ENCODE data around the gene OGT.
"Not testable (repeated sequence)": the region's sequence is repeated elsewhere in the genome, so short reads cannot be mapped to it uniquely, and the experiment has no call there.

OGT gene

DNA sequence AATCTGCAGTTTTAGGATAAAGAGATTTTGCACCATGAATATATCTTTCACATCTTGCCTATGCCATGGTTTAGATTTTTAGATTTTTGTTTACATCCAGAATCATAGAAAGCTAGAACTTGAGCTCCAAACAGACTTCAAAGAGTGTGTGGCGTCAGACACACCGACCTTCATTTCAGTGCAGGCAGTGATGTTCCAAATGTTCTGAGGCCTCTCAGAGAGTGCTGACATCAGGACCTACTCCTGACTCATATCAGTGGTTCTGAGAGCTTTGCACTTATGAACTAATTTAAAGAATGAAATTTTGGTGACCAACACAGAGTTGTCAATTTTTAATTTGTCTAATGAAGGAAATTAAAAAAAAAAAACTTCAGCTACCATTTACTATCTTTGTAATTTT is 67.1 kb downstream of the OGT start:
- DNase-seq, result no peak

DNA sequence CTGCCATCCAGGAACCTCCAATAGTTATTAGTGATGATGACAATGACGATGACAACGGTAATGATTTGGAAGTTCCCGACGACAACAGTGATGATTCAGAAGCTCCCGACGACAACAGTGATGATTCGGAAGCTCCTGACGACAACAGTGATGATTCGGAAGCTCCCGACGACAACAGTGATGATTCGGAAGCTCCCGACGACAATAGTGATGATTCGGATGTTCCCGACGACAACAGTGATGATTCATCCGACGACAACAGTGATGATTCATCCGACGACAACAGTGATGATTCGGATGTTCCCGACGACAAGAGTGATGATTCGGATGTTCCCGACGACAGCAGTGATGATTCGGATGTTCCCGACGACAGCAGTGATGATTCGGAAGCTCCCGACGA is 70.7 kb downstream of the OGT start:
- no peak for DNase-seq

DNA sequence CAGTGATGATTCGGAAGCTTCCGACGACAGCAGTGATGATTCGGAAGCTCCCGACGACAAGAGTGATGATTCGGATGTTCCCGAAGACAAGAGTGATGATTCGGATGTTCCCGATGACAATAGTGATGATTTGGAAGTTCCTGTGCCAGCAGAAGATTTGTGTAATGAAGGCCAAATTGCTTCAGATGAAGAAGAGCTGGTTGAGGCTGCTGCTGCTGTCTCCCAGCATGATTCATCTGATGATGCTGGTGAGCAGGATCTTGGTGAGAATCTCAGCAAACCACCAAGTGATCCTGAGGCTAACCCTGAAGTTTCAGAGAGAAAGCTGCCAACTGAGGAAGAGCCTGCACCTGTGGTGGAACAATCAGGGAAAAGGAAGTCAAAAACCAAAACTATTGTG is 71.2 kb downstream of the OGT start:
- DNase-seq, result no peak

DNA sequence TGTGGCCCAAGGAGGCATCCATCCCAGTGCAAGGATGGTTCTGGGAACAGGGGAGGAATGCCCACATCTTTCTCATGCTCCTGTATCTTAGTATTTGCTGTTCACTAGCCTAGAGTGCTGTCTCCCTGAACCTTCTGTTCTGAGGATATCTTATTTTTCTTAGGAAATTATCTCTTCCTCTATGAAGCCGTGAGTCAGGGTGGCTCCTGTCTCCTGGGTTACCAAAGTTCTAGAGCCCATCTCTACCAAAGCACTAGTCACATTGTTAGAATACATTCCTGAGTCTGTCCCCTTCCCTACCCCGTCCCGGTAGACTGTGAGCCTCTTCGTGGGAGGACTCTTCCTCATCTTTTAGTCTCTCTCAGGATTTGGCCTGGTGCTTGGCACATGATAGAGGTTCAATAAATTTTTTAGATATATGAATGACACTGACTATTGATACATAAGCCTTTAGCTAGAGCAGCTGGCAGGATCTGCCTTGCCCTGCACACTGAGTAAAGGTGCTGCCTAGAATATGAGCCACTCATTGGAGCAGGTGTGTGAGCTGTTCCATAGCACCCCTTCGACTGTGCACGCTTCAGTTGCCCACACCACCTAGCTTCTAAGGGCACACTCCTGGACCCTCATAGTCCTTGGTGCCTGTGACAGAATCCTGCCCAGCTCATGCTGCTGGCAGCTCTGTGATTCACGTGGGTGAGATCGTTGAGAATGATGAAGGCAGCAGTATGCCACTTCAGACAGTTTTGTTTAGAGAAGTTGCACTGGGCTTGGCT is 72.1 kb downstream of the OGT start:
- no peak for DNase-seq

DNA sequence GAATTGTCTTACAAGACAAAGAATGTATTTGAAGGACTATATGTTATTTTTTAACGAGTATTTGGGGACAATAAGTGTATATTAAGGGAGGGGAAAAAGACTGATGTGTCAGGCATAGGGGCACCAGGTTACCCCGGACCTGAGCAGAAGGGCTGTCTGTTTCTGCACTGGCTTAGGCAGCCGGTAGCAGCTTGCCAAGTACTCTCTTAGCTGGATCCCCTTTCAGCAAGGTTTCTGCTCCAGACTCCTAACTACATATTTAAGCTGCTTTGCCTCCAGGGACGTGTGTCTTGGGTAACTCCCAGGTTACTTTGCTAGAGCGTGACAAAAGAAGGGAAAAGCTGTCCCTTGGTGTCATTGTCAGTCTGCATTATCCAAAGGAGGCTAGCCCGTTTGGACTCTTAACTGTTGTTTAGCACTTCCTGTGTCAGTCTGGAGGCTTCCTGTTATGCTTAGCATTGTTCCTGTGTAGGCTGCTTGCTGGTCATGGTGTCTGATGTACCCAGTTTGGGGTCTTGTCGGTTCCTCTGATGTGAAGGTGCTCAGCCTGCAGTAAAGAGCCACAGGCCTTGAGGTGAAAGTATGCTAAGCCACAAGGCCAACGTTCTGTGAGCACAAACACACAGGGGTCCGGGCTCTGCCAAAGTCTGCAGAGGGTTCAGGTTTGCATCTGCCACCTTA is 73.8 kb downstream of the OGT start:
- DNase-seq, result peak; percentile 19

DNA sequence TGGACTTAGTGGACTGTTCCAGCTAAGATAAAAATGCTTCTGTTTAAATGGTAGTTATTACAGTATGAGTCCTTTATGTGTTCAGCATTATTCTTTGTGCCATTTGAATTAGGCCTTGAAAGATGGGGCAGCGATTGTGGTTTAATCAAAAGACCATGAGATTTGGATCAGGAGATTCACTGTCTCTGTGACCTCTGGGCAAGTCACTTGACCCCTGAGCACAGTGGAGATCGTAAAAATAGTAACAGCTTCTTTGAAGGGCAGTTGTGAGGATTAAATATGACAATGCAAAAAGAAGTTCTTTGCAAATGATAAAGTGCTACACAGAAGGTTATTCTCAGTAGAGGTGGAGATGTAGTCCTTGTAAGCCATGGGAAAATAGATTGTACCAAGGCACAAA is 74.6 kb downstream of the OGT start:
- DNase-seq, result no peak

DNA sequence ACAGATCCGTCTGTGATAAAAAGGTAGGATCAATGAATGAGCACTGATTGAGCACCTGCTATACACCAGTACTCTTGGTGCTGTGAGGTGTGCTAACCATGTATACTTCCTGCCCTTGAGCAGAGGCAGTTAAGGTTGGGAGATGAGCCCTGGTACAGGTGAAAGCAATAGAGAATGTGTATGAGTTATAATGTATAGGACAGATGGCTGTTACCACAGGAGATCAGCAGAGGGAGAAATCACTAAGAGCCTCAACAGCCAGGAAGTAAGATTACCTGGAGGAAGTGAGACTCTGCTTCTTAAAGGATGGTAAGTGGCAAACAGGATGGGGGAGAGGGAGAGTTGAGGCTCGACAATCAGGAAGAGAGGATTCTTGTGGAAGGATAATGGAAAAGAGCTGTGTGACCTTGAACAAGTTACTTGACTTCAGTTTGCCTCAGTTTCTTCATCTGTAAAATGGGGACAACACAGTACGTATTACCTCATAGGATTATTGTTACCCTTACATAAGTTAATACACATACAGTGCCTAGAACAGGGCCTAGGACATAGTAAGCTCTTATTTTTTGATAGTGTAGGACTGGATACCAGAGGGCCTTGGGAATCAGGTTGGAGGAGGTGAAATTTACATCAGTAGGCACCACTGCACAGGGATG is 76.3 kb downstream of the OGT start:
- no peak for DNase-seq

DNA sequence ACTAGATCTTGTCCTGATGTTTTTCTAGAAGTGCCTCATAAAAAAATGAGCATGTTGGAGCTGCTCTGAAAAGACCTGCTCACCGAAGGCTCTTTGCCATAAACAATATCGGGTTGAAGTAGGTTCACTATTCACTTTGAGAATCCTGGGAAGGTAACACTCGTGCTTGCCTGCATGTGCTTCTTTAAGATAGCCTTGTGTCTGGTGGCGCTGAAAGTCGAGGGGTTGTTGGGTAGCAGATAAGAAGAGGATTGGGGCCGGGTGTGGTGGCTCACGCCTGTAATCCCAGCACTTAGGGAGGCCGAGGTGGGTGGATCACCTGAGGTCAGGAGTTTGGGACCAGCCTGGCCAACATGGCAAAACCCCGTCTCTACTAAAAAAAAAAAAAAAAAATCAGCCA is 78.8 kb downstream of the OGT start:
- not testable (repeated sequence) for DNase-seq

DNA sequence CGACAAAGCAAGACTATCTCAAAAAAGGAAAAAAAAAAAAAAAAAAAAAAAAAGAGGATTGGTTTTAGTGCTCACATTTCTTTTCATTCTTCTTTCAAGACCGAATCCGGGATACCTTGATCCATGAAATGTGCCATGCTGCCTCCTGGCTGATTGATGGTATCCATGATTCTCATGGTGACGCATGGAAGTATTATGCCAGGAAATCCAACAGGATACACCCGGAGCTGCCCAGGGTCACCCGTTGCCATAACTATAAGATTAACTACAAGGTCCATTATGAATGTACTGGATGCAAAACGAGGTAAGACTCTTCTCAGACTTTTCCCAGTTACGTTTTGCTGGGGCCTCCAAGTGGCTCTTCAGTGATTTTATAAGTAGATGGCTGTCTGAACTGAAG is 79.4 kb downstream of the OGT start:
- DNase-seq, result no peak

DNA sequence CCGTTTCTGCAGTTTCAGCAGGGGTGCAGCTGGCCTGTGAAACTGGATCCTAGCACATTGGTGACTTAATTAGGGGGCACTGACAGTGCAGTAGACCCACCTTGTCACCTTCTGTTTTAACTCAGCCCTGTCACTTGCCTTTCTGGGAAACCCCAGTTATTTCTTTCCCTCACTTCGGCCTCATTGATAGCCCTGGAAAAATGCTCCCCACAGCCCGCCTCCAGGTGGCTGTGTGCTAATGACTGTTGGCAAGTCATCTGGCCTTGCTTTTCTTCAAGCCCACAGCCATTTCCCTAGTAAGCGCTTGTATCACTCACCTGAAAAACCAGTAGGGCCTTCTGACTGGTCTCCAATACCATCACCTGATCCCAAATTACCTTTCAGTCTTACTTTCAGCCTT is 82.2 kb downstream of the OGT start:
- no peak for DNase-seq

DNA sequence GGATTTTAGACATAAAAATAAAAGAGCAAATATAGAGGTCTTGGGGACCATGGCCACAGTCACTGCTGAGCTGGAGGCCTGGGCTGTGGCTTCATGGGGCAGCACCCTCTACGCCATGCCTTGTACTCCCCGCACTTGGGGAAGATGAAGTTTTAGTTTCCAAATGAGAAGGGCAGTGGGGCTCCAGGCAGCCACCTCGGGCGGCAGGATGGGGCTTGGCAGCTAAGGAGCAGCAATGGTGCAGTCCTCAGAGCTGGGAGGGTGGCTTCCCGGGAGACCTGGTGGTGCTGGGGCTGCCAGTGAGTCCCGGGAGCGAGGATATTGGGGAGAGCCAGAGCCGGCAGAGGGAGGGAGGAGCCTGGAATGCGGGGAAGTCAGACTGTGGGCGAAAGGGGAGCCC is 83.0 kb downstream of the OGT start:
- DNase-seq, result no peak

DNA sequence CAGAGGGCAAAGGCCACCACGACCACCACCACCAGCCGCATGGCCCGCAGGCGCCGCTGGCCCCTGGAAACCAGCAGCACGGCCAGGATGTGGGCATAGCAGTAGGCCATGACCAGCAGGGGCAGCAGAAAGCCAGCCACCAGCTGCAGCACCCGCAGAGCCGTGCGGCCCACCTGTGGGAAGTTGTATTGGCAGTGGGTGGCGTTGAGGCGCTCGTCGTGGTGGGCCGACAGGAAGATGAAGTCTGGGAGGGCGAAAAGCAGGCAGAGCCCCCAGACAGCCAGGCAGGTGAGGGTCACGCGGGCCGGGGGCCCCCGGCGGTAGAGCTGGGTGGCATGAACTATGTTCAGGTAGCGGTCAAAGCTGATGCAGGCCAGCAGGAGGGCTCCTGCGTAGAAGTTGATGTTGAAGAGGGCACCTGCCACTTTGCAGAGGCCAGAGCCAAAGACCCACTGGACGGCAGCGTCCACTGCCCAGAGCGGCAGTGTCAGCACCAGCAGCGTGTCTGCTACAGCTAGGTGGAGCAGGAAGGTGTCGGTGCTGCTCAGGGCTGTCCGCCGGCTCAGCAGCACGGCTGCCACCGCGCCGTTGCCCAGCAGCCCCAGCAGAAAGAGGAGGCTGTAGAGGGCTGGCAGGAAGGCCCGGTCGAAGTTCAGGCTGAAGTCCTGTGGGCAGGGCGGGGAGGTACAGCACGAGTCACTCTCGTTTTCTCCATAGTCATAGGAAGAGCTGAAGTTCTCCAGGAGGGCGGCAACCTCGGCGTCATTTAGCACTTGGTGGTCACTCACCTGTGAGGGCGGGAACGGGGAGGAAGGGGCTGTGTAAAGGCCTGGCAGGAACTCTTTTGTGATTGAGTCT is 84.0 kb downstream of the OGT start:
- no peak for DNase-seq

DNA sequence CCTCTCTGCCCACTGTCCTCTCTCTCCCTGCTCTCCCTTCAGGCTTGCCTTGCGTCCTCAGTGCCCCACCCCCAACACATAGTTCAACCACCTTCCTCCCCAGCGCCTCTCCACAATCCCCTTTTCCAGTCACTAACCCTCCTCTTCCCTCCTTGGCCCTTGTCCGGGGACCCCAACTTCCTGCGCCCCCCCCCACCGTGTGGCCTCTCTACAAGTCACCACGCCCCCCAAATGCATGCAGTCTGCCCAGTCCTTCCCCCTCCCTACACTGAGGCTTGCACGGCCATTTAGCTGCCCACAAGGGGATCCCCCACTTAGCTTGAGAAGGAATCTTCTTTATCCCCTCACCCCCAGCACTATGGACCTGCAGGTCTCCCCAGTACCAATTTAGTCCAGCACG is 84.8 kb downstream of the OGT start:
- DNase-seq, result no peak

DNA sequence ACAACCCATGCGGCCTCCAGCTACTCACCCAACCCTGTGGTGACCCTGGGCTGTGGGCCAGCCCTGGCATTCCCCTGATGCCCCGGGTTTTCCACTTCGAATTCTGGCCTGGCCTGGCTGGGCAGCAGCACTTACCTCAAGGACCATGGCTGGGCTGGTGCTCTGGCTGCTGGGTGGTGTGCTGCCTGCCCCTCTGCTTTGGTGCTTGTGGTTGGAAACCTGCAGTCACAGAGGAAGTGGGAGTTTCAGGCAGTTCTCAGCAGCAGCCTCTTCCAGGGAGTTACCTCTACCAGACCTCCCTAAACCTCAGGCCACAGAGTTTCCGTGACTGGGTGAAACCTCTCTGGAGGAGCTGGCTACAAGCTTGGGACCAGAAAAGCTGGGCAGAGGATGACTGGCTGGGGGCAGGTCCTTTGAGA is 85.4 kb downstream of the OGT start, which contains the start of gene CXCR3:
Gene CXCR3, minus strand, starts transcription at position 209 of the 419 bp plus-strand sequence. Its CDS starts 62 bp downstream, at position 147.
- DNase-seq, result no peak

DNA sequence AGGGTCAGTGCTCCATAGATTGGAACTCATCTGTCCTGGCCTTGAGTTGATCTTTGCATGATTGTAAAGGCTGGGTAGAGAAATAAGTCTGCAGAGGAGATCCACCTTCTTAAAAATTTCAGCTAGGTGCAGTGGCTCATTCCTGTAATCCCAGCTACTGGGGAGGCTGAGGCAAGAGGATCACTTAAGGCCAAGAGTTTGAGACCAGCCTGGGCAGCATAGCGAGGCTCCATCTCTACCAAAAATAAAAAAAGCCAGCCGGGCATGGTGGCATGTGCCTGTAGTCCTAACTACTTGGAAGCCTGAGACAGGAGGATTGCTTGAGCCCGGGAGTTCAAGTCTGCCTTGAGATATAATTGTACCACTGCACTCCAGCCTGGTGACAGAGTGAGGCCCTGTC is 85.9 kb downstream of the OGT start:
- DNase-seq, result no peak

DNA sequence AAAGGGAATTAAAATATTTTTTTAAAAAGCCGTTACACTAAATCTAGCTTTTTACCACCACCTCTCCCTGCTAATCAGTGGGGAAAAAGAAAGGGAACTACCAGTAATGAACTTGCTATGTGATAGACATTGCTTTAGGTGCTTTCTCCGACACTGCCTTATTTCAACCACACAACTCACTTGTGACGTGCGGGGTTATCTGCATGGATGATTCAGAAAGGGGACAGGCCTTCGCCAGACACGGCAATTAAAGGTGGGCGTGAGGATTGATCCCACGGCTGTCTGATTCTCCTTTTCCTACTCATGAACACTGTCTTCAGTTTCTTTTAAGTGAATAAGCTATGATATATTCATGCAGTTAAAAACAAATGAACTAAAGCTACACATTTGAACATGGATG is 86.3 kb downstream of the OGT start:
- DNase-seq, result no peak

DNA sequence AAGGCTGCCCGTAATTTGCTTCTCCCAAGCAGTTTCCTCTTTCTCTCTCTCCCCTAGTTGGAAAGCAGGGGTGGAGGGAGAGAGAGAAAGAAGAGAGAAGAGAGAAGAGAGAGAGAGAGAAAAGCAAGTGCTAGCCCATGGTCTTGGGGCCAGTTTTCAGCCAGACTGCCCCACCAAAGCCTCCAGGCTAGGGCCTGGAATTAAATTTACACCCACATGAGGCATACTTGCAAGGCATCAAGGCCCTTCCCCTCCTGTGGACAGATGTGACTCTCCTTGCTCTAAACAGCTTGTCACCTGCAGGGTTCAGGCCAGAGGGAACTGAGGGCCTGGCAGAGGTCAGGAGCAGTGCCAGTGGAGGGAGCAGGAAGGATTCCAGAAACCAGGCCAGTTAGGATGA is 87.1 kb downstream of the OGT start:
- no peak for DNase-seq

DNA sequence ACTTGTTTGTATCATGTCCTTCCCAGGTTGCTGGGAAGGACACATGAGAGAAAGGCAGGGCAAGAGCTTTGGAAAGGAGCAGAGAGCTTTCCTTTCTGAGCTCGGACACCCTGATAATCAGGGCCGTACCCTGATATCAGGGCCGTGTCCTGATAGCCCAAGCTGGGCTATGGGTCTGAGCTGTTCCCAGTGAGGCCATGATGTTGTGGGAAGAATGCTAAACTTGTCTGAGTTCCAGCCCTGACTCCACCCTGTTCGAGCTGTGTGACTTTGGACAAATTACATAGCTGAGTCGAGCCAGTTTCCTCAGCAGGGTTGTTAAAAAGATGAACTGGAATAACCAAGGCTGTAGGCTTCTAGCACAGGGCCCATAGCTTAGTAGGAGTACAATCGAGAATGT is 88.7 kb downstream of the OGT start:
- no peak for DNase-seq

DNA sequence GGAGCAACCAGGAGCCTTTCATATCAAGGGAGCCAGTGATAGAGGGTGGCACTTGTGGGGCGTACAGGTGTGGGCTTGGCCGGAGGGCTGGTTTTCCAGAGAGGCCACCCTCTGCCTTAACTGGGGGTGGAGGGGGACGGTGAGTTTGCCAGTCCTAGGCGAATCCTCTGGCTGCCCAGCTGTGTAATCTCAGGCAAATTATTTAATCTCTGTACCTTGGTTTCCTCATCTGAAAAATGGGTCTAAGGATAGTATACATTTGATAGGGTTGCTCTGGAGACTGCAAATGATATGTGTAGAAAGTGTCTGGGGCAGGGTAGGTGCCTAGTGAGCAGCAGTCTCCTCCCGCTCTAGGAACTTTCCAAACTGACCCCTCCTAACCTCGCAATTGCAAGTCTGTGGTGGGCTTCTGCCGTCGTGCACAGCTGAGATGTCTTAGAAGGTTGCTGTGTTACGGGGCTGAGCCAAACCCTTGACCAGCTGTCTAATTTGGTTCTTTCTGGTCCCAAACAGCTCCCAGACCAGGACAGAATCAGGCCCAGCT is 89.2 kb downstream of the OGT start:
- DNase-seq, result no peak

DNA sequence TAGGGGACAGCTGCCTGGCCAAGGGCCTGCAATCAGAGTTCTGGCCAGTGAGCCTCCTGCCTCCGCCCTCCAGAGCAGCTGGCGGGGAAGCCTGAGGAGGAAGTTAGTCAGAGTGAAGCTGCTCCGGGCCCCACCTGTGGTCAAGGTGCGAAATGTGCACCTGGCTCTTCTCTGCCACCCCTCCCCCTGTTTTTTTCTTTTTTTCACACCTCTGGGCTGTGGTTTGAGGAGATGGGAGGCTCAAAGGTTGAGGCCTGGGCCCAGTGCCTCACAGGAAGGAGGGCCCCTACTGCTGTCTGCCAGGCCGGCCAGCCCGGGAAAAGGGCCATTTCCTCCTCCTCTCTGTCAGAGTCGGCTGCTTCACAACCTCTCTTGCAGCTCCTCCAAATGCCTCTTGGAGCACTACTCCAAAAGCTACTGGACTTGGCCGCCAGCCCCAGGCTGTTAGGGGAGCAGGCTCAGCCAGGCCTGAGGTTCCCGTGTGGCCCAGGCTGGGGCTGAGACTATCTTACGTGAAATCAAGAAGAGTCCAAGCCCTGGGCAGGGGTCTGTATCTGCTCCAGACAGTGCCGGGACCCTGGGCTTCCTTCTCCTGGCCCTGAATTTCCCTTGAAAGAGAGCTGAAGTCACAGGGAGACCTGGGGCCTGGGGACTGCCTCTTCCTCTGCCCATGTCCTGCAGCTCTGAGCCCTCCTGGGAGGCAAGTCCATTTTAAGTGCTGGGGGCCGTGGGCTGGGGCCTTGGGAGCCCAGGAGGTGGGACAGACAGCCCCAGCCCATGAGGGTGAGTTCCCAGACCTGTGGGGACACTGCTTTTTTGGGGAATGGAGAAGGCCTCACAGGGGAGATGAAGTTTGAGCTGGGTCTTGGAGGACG is 89.9 kb downstream of the OGT start:
- DNase-seq, result peak; percentile 11

DNA sequence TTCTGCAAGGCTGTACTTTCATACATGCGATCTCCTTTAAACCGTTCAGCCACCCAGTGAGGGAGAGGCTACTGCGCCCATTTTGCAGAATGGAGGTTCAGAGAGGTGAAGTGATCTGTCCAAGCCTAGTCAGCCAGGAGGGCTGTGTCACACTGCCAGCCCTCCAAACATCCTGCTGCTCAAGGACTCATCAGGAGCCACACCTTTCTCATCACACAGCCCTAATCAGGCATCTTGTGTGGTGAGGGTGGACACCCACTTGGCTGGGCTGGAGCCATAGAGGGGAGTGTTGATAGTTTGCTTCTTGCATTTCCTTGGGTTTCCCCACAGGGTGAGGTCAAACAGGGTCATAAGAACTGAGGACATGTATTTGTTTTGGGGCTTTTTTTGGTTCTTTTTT is 90.8 kb downstream of the OGT start:
- DNase-seq, result no peak

DNA sequence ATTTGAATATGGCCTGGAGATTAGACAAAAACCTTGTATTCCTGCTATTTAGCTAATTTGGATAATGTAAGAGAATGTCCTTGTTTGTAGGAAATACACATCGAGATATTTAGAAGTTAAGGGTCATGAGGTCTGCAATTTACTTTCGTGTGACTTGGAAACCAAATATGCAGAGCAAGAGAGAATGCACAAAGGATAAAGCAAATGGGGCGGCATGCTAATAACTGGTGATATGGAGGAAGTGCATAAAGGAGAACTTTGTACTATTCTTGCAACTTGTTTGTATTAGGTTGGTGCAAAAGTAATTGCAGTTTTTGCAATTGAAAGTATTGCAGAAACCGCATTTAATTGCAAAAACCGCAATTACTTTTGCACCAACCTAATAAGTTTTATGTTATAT is 92.6 kb downstream of the OGT start:
- no peak for DNase-seq

All from NCI-H82 (cell line).